Lower leg skin (tissue), 4 donors: ENCODE measurements around the gene MRPS12. TPM values are rescaled to one million over a fixed set of nuclear protein-coding genes. Genes with fewer than 3 reads are reported as not detected.

ENCODE experiments used
- DNase-seq, 2 donors: peaks; one replicate each; pipeline ENCODE4 v3.0.0-alpha.2; 2019; ENCODE audit warnings: low spot score in 2 of 2
- H3K4me3 ChIP-seq: fragments of 200-600 bp; sonication (generic); 2 replicates; pipeline ENCODE4 v1.5.1; 2017; ENCODE audit warnings: mild to moderate bottlenecking, low read depth; ENCODE audit not compliant: poor library complexity, severe bottlenecking
- CTCF ChIP-seq, 3 donors: fragments of 450-650 bp; IDR thresholded peaks; one replicate each; pipeline ENCODE4 v1.5.1; 2016; ENCODE audit warnings: antibody characterized with exemption in 3 of 3, mild to moderate bottlenecking in 3 of 3, moderate library complexity in 2 of 3
- POLR2A ChIP-seq, 2 donors: fragments of 450-650 bp; IDR thresholded peaks; one replicate each; pipeline ENCODE4 v1.6.1; 2016 to 2017; ENCODE audit warnings: antibody characterized with exemption in 2 of 2, mild to moderate bottlenecking in 1 of 2, moderate library complexity in 1 of 2
- WGBS, 2 donors: methylation state at CpG; one replicate each; pipeline ENCODE4 v1.1.5; 2018; 5-methylcytosine and 5-hydroxymethylcytosine counted together
- intact Hi-C: fragments of 100-400 bp; cut with DNase I; formaldehyde crosslinking; loops from one replicate; pipeline ENCODE4 v1.15.0; 2023; ENCODE audit warnings: low total_unique reads
- total RNA-seq, 4 donors: library from RNA; depleted of rRNA; stranded (reverse); fragments of >200 nt; gene quantifications; one replicate each; pipeline ENCODE4 v1.1.0, GENCODE V29; 2016

The MRPS12 gene
- total RNA-seq, 4 donors from 2014 or later, result 26.8 to 31.8 (median 30.0) TPM

DNA sequence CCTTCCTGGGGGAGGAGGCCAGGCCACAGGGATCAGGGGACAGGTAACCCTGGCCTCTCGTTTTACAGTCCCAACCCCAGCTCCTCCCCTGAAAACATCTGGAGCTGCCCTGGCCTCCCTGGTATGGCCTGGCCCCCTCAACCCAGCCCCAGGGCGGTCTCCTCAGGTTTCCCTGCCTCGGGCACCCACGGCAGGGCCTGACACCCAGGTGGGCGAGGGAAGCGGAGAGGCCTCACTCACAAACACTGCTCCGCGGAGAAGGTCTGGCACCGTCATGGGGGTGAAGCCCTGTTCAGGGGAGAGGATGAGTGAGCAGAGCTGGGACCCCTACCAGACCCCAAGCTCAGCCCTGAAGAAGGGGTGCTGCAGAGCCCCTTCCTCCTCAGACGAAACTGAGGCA is 12.2 kb upstream of the MRPS12 start:
- WGBS, 2 donors, result 82 to 86% methylated on average over 10 of the region's 10 CpGs
- intact Hi-C loops, result no loop called here
- no peak for DNase-seq
- H3K4me3 ChIP-seq, result no peak overlapping the region
- no peak for TF ChIP-seq CTCF (IDR thresholded peaks at IDR 0.05)
- no peak for TF ChIP-seq POLR2A (IDR thresholded peaks at IDR 0.05)

DNA sequence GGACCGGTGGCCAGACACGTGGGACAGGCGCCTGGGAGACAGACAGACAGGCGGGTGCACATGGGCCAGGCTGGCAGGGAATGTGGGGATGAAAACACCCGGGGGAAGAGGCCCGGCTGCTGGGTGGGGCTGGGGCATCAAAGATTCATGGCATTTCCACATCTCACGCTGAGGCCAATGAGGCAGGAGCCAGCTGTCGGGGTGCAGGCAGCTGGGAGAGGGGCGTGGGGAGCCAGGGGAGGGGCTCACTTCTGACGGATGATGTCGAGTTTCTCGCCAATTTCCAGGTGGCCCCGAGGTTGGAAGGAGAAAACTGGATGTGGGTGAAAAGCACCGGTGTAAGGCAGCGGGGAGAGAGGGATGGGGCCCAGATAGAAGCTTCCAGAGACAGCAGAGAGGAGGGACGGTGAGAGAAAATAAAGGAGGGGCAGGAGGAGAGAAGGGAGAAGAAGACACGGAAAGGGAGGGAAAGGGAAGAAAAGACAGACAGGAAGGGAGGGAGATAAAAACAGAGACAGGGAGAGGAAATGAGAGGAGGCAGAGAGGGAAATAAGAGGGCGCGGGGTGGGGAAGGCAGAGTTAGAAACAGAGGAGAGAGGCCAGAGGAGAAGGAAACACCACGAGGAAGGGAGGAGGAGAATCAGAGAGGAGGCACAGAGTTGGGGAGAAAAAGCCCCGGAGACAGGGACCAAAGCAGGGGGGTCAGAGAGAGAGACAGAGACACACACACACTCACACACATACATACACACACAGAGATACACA is 10.7 kb upstream of the MRPS12 start:
- 41 to 49% methylated on average over 21 of the region's 21 CpGs for WGBS, 2 donors
- TF ChIP-seq POLR2A (IDR thresholded peaks at IDR 0.05), result no peak
- intact Hi-C loops, result loop anchor here (10.0 kb wide), 1 partner anchor 195 kb away; no protein-coding TSS in a partner anchor
- no peak for DNase-seq
- no peak overlapping the region for H3K4me3 ChIP-seq

GRCh38 chr19:38920602-38921419 is 9.9 kb upstream of the MRPS12 start:
- no peak overlapping the region for H3K4me3 ChIP-seq
- no peak for DNase-seq
- TF ChIP-seq CTCF (IDR thresholded peaks at IDR 0.05), result peak in 1 of 3 donors; percentile 17
- TF ChIP-seq POLR2A (IDR thresholded peaks at IDR 0.05), result no peak
- intact Hi-C loops, result loop anchor here (10.0 kb wide), 1 partner anchor 196 kb away; no protein-coding TSS in a partner anchor
- WGBS, 2 donors, result 68 to 71% methylated on average over 11 to 14 of the region's 14 CpGs

DNA sequence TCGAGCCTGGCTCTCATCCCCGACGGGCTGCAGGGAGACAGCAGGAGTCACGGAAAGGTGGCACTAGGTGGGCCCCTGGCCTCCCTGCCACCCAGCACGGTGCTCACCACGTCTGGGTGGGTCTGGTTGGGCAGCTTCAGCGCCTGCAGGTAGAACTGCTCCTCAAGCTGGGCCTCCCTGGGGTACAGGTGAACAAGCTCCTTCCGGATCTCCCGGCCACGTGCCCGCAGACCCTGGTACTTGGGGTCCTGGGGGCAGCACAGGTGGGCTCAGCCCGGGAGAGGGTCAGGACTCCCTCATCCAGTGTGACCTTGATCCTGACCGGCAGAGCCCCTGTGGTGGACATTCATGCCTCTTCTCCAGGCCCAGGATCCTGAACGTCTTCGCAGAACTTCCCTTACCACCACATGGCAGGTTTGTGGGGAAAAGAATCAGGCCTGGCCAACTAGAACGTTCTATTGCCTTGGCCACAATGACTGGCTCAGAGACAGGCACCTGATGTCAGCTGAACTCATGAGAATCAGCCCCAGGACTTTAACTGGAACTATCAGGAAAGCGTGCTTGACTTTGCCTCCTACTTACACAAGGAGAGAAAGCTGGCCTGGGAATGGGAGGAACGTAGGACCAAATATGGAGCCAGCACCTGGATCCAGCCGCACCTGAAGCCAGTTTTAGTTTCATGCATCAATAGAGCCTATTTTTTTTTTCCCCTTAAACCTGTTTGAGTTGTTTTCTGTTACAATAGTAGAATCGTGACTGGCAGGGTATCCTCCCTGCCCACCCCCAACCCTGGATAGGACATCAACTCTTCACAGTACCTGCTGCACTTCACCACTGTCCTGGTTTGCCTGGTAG is 9.1 kb upstream of the MRPS12 start:
- intact Hi-C loops, result loop anchor here (10.0 kb wide), 1 partner anchor 197 kb away; no protein-coding TSS in a partner anchor
- no peak overlapping the region for H3K4me3 ChIP-seq
- no peak for DNase-seq
- TF ChIP-seq POLR2A (IDR thresholded peaks at IDR 0.05), result no peak
- TF ChIP-seq CTCF (IDR thresholded peaks at IDR 0.05), result no peak
- 76 to 83% methylated on average over 9 to 18 of the region's 20 CpGs for WGBS, 2 donors

DNA sequence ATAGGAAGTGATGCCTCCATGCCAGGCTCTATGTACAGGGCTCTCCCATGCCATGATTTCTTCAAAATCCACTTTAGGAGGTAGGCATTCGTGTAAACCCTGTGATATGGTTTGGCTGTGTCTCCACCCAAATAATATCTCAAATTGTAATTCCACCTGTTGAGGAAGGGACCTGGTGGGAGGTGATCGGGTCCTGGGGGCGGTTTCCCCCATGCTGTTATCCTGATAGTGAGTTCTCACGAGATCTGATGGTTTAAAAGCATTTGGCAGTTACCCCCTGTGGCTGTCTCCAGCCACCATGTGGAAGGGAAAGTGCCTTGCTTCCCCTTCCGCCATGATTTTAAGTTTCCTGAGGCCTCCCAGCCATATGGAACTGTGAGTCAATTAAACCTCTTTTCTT is 8.3 kb upstream of the MRPS12 start:
- 93% methylated on average over 5 of the region's 5 CpGs for WGBS, 2 donors
- DNase-seq, result no peak
- no peak for TF ChIP-seq CTCF (IDR thresholded peaks at IDR 0.05)
- TF ChIP-seq POLR2A (IDR thresholded peaks at IDR 0.05), result no peak
- intact Hi-C loops, result loop anchor here (10.0 kb wide), 1 partner anchor 198 kb away; no protein-coding TSS in a partner anchor
- no peak overlapping the region for H3K4me3 ChIP-seq
